Dedifferentiated amniotic fluid mesenchymal stem cell (primary cell): ENCODE measurements around the gene VPS37C.

Experiments
- DNase-seq: peaks from one replicate; pipeline ENCODE4 v3.0.0-alpha.2; 2016; ENCODE audit errors: extremely low spot score

The VPS37C gene

GRCh38 chr11:61154528-61154927 is 6.7 kb downstream of the VPS37C start:
- no peak for DNase-seq

- peak; percentile 29 for DNase-seq
These were observed 7.6 kb downstream of the VPS37C start for GRCh38 chr11:61153593-61154095.

- DNase-seq: peak; percentile 51
These were observed 8.2 kb downstream of the VPS37C start for GRCh38 chr11:61152816-61153592.

GRCh38 chr11:61151545-61152252 is 9.5 kb downstream of the VPS37C start:
- DNase-seq: no peak

- no peak for DNase-seq
These were observed 10.3 kb downstream of the VPS37C start for GRCh38 chr11:61150706-61151544.

- DNase-seq: no peak
These were observed 11.3 kb downstream of the VPS37C start for GRCh38 chr11:61149624-61150615.

GRCh38 chr11:61147791-61148620 is 13.2 kb downstream of the VPS37C start:
- DNase-seq: no peak

GRCh38 chr11:61147271-61147670 is 14.0 kb downstream of the VPS37C start:
- DNase-seq: no peak

GRCh38 chr11:61146416-61146815 is 14.8 kb downstream of the VPS37C start:
- no peak for DNase-seq

GRCh38 chr11:61145228-61146005 is 15.8 kb downstream of the VPS37C start:
- no peak for DNase-seq

- DNase-seq: no peak
These were observed 16.6 kb downstream of the VPS37C start for GRCh38 chr11:61144511-61145179.

- DNase-seq: no peak
These were observed 18.8 kb downstream of the VPS37C start for GRCh38 chr11:61142424-61142823.

GRCh38 chr11:61141601-61142028 is 19.6 kb downstream of the VPS37C start:
- DNase-seq: no peak

- no peak for DNase-seq
These were observed 20.8 kb downstream of the VPS37C start for GRCh38 chr11:61140416-61140815.

GRCh38 chr11:61139387-61139786 is 21.8 kb downstream of the VPS37C start:
- no peak for DNase-seq

- DNase-seq: peak; percentile 33
These were observed 22.3 kb downstream of the VPS37C start for GRCh38 chr11:61138935-61139334.

GRCh38 chr11:61134801-61135257 is 26.4 kb downstream of the VPS37C start:
- DNase-seq: no peak

GRCh38 chr11:61133956-61134662 is 27.1 kb downstream of the VPS37C start:
- DNase-seq: no peak
